GM19372 (cell line): ENCODE measurements around the gene XXYLT1.

ENCODE experiments used
- ATAC-seq: cut with Tn5 transposase; IDR thresholded peaks from one replicate; pipeline ENCODE4 v1.9.1; 2021; ENCODE audit warnings: mild to moderate bottlenecking, low read depth, moderate library complexity; ENCODE audit not compliant: unreplicated experiment

XXYLT1 gene

GRCh38 chr3:195175076-195175475 is 95.9 kb downstream of the XXYLT1 start:
- ATAC-seq = no peak

- ATAC-seq = no peak
These were observed 97.3 kb downstream of the XXYLT1 start for GRCh38 chr3:195173657-195174056.

GRCh38 chr3:195172896-195173295 is 98.1 kb downstream of the XXYLT1 start:
- ATAC-seq = no peak

GRCh38 chr3:195172039-195172684 is 98.8 kb downstream of the XXYLT1 start:
- no peak for ATAC-seq

GRCh38 chr3:195171093-195171873 is 99.7 kb downstream of the XXYLT1 start:
- ATAC-seq = no peak

- ATAC-seq = no peak
These were observed 100.5 kb downstream of the XXYLT1 start for GRCh38 chr3:195170496-195170895.

GRCh38 chr3:195169011-195169649 is 101.8 kb downstream of the XXYLT1 start:
- ATAC-seq = no peak

- no peak for ATAC-seq
These were observed 102.8 kb downstream of the XXYLT1 start for GRCh38 chr3:195168009-195168762.

- no peak for ATAC-seq
These were observed 105.2 kb downstream of the XXYLT1 start for GRCh38 chr3:195165790-195166189.

- ATAC-seq = no peak
These were observed 105.7 kb downstream of the XXYLT1 start for GRCh38 chr3:195165265-195165609.

- no peak for ATAC-seq
These were observed 106.2 kb downstream of the XXYLT1 start for GRCh38 chr3:195164573-195165264.

GRCh38 chr3:195163719-195164572 is 107.0 kb downstream of the XXYLT1 start:
- no peak for ATAC-seq

GRCh38 chr3:195162816-195163215 is 108.1 kb downstream of the XXYLT1 start:
- ATAC-seq = no peak

- ATAC-seq = no peak
These were observed 108.8 kb downstream of the XXYLT1 start for GRCh38 chr3:195162033-195162669.

- ATAC-seq = no peak
These were observed 110.0 kb downstream of the XXYLT1 start for GRCh38 chr3:195160908-195161434.

GRCh38 chr3:195160257-195160898 is 110.6 kb downstream of the XXYLT1 start:
- no peak for ATAC-seq

- no peak for ATAC-seq
These were observed 111.2 kb downstream of the XXYLT1 start for GRCh38 chr3:195159814-195160165.

GRCh38 chr3:195159117-195159813 is 111.7 kb downstream of the XXYLT1 start:
- no peak for ATAC-seq
